ENCODE measurements around the gene ZBTB46.
"Not testable (repeated sequence)": the region's sequence is repeated elsewhere in the genome, so short reads cannot be mapped to it uniquely, and the experiment has no call there.

ZBTB46 gene

GRCh38 chr20:63734111-63734945 lies 96.7 kb downstream of the ZBTB46 start:
- DNase-seq (ENCODE audit: low spot score), result no peak

- DNase-seq (ENCODE audit: low spot score), result no peak
Measured at GRCh38 chr20:63733579-63734081, 97.4 kb downstream of the ZBTB46 start.

GRCh38 chr20:63733117-63733516 lies 97.9 kb downstream of the ZBTB46 start:
- no peak for DNase-seq (ENCODE audit: low spot score)

- no peak for DNase-seq (ENCODE audit: low spot score)
Measured at GRCh38 chr20:63732118-63733095, 98.7 kb downstream of the ZBTB46 start.

- no peak for DNase-seq (ENCODE audit: low spot score)
Measured at GRCh38 chr20:63731410-63731809, 99.7 kb downstream of the ZBTB46 start.

- not testable (repeated sequence) for DNase-seq (ENCODE audit: low spot score)
Measured at GRCh38 chr20:63730189-63730733, 100.8 kb downstream of the ZBTB46 start.

- DNase-seq (ENCODE audit: low spot score), result not testable (repeated sequence)
Measured at GRCh38 chr20:63722967-63723622, 108.0 kb downstream of the ZBTB46 start.

GRCh38 chr20:63718996-63719395 lies 112.1 kb downstream of the ZBTB46 start:
- no peak for DNase-seq (ENCODE audit: low spot score)

GRCh38 chr20:63714858-63715257 lies 116.2 kb downstream of the ZBTB46 start:
- DNase-seq (ENCODE audit: low spot score), result no peak

- no peak for DNase-seq (ENCODE audit: low spot score)
Measured at GRCh38 chr20:63712191-63712590, 118.9 kb downstream of the ZBTB46 start.

- DNase-seq (ENCODE audit: low spot score), result peak; percentile 0
Measured at GRCh38 chr20:63711085-63711645, 119.9 kb downstream of the ZBTB46 start.

GRCh38 chr20:63709149-63709527 lies 121.9 kb downstream of the ZBTB46 start:
- DNase-seq (ENCODE audit: low spot score), result peak; percentile 1

- peak; percentile 2 for DNase-seq (ENCODE audit: low spot score)
Measured at GRCh38 chr20:63708301-63709148, 122.5 kb downstream of the ZBTB46 start.

GRCh38 chr20:63707558-63708300 lies 123.3 kb downstream of the ZBTB46 start, which contains the start of the genes ARFRP1 and ZGPAT:
TSS of gene ARFRP1 (minus strand) at chr20:63707976. CDS start at chr20:63707091, 885 bp downstream.
TSS of gene ZGPAT (plus strand) at chr20:63708039. CDS start at chr20:63708581, 542 bp downstream.
- DNase-seq (ENCODE audit: low spot score), result peak; percentile 88

GRCh38 chr20:63706852-63707557 lies 124.1 kb downstream of the ZBTB46 start:
- DNase-seq (ENCODE audit: low spot score), result peak; percentile 21

- peak; percentile 1 for DNase-seq (ENCODE audit: low spot score)
Measured at GRCh38 chr20:63706027-63706695, 124.9 kb downstream of the ZBTB46 start.

- DNase-seq (ENCODE audit: low spot score), result no peak
Measured at GRCh38 chr20:63705232-63706026, 125.6 kb downstream of the ZBTB46 start.

Data from Ammon's horn (tissue), 1 donor.